Stimulated activated CD8-positive, alpha-beta memory T cell treated with anti-CD3 and anti-CD28 coated beads, Interleukin-7, amount 100 ng/mL, for 4 hours (primary cell): ENCODE measurements around the gene COL26A1.
"Not testable (repeated sequence)": the region's sequence is repeated elsewhere in the genome, so short reads cannot be mapped to it uniquely, and the experiment has no call there.

ENCODE experiments used
- DNase-seq, 2 donors: peaks; one replicate each; pipeline ENCODE4 v3.0.0-alpha.2; 2020; ENCODE audit warnings: low read depth in 2 of 2

Gene COL26A1

GRCh38 chr7:101442426-101443070 lies 79.9 kb downstream of the COL26A1 start:
- no peak for DNase-seq

DNA sequence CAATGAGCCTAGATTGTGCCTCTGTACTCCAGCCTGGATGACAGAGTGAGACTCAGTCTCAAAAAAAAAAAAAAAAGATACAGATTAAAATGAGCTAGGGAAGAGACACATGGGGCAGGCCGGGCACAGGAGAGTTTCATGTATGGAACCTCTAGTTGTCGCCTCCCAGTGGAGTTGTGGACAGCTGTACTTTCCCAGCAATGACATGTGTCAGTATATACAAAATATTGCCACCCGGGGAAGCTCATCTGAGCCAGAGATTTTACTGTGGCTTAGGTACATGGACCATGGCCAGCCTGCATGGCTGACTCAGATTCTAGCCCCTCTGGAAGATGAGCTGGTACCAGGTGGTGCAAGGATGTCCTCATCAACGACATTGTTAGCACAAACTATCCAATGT lies 87.4 kb downstream of the COL26A1 start:
- no peak for DNase-seq

GRCh38 chr7:101453617-101454016 lies 90.9 kb downstream of the COL26A1 start:
- DNase-seq = no peak

- no peak for DNase-seq
These were observed 94.5 kb downstream of the COL26A1 start for GRCh38 chr7:101457001-101457750.

GRCh38 chr7:101465131-101465530 lies 102.5 kb downstream of the COL26A1 start:
- DNase-seq = no peak

DNA sequence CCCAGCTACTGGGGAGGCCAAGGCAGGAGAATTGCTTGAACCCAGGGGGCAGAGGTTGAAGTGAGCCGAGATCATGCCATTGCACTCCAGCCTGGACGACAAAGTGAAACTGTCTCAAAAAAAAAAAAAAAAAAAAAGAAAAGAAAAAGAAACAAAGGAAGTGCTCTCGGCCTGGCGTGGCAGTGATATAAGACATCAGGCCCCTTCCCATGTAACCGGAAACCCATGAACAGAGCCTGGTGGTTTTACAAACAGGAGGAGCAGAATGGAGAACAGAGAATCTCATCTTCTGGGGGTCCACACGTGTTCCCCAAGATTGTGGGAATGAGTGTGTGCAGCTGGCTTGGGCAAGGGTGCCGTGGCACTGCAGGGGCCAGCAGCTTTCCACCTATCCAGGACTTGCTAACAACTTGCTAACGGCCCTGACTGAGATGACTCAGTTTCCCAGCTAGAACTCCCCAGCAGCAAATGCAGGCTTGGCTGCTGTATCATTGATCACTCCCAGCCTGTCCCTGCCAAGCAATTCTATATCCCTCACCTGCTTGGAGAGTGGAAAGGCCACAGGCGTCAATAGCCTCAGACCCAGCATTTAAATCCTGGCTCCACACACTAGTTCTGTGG lies 103.0 kb downstream of the COL26A1 start:
- no peak for DNase-seq

- DNase-seq = no peak
These were observed 104.2 kb downstream of the COL26A1 start for GRCh38 chr7:101466871-101467270.

DNA sequence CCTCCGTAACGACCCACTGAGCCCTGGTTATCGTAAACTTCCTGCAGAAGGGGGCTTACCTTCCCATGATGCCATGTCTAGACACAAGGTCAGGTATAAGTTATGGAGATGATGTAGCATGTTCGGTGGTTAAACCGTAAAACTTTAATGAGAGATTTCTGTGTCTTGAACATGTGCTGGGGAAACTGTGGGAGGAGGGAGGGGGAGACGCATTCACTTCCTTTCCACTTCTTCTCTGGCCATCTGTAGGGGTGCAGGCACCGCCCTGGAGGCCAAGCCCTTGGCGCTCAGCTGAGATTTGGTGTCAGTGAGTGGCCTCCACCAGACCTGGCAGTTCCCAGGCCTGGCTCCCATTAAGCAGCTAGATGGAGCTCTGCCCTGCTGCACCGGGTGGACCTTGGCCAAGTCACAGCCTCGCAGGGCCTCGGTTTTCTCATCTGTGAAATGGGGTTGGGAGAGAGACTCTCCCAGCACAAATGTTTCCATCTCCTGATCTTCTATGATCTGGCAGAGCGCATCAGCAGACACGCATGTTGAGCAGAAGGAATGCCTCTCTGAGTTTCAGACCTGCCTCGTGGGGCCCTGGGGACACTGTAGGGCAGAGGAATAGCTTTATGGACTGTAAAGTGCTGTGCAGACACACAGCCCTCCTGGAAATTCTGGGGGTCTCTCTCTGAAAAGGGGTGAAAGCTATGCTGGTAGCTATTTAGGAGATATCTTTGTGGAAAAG lies 106.0 kb downstream of the COL26A1 start:
- no peak for DNase-seq

DNA sequence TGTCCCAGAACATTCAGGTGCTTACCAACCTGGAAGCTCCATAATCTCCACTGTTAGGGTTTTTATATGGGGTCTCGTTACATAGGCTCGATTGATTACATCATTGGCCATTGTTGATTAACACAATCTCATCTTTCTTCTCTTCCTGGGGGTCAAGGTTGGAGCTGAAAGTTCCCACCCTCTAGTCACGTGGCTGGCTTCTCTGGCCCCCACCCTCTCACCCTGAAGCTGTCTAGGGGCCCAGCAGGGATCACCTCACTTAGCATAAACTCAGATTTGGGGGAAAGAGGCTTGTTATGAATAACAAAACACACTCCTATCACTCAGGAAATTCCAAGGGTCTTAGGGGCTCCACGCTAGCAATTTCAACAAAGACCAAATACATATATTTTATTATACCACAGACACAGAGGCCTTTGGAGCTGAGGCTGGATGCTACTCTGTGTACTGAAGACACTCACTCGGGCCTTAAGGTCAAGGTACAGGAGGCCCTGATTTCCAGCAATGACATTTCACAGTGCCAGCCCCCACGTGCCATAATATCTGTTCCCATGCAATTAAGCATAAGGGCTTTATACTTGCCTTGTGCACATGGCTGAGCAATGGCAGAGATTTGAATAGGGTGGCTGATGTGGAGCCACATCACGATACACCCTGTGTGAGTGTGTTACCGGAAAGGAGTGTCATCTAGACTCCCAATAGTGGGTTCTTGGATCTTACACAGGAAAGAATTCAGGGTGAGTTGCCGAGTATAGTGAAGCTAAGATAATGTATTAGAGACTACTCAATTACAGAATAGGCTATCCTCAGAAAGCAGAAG lies 108.2 kb downstream of the COL26A1 start:
- no peak for DNase-seq

GRCh38 chr7:101474178-101474577 lies 111.5 kb downstream of the COL26A1 start:
- DNase-seq = no peak

DNA sequence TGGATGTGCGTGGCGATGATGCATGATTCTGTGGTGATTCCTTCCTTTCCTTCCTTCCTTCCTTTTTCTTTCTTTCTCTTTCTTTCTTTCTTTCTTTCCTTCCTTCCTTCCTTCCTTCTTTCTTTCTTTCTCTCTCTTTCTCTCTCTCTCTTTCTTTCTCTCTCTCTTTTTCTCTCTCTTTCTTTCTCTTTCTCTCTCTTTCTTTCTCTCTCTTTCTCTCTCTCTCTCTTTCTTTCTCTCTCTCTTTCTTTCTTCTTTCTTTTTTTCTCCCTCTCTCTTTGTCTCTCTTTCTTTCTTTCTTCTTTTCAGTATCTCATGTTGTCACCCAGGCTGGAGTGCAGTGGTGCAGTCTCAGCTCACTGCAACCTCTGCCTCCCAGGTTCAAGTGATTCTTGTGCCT lies 113.0 kb downstream of the COL26A1 start:
- DNase-seq = not testable (repeated sequence)

DNA sequence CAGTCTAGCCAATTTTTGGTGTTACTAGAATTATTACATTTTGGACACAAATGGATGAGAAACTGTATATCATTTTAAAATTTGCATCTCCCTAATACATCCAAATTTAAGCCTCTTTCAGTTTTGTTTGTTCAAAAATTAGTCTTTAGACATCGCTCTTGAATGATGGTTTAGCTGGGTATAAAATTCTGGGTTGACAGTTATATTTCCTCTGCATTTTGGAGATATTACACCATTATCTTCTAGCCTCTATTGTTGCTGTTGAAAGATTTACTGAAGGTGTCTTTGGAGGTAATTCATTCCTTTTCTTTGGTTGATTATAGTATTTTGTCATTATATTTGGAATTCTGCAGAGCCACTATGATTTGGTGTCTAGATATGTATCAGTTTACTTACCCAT lies 116.5 kb downstream of the COL26A1 start:
- no peak for DNase-seq

DNA sequence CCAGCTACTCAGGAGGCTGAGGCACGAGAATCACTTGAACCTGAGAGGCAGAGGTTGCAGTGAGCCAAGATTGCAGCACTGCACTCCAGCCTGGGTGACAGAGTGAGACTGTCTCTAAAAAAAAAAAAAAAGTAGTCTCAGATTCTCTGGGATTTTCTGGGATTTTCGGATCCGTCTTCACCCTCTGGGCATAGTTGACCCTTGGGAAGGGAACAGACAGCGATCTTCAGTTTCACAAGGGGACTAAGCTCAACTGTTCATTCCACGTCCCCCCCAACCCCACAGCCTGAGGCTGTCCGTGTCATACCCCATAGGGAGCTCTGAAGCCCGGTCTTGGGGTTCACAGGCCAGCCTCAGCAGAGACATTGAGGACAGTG lies 123.4 kb downstream of the COL26A1 start:
- DNase-seq = not testable (repeated sequence)

DNA sequence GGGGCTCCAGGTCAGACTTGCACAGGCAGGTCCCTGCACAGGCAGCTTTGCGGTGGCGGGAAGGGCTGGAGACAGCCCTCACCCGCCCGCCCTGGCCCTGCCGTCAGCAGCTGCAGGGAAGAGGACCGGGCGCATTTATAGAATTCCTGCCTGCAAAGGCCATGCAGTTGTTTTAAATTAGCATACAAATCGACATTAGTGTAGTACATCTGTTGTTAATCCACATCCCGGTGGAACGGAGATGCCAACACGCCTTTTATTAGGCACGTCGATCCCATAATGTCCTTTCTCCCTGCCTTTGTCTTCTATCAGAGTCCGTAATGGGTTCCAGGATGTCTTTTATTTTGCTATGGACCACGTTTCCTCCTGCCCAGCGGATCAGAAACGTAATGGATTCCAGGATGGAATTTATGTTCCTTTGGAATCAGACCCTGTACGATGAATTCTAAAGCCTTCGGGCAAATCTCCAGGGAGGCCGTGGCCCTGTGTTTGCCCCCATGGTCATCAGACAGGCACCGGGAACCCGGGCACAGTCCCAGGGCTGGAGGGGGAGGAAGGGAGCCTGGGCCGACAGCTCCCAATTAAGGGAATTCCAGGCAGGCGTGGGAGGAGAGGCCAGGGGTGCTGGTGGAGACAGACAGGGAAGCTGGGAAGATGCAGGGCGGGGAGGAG lies 123.9 kb downstream of the COL26A1 start:
- DNase-seq = no peak

GRCh38 chr7:101487105-101487458 lies 124.4 kb downstream of the COL26A1 start:
- no peak for DNase-seq

GRCh38 chr7:101487753-101488152 lies 125.1 kb downstream of the COL26A1 start:
- DNase-seq = no peak

DNA sequence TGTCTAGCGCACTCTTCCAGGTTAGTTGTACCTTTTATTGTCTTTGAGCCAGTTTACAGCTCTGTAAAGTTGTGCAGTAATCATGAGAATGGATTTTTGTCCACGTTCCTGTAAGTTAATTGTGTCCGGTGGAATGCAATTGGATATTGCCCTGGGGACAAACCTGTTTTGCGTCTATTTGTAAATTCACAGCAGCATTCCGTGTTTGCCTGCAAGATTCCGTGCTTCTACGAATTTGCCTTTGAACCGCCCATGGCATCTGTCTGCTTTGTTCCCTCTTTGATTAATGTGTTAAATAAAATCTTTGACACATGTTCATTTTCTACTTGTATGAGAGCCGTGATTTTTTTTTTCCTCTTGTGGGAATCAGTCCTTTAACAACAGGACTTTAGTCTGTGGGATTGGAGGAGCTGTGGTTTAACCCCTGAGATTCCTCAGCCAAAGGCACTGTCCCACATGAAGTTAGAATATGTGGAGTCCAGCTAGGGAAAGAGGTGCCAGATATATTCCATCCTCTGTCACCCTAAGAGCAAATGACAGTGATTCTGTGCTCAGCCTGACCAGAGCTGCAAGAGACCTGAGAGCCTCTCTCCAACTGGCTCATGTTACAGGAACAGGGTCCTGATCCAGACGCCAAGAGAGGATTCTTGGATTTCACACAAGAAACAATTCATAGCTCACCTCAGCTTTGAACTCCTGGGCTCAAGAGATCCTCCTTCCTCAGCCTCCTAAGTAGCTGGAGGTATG lies 126.3 kb downstream of the COL26A1 start:
- DNase-seq = no peak

GRCh38 chr7:101490439-101490838 lies 127.8 kb downstream of the COL26A1 start:
- DNase-seq = not testable (repeated sequence)

- not testable (repeated sequence) for DNase-seq
These were observed 128.8 kb downstream of the COL26A1 start for GRCh38 chr7:101491442-101491841.

DNA sequence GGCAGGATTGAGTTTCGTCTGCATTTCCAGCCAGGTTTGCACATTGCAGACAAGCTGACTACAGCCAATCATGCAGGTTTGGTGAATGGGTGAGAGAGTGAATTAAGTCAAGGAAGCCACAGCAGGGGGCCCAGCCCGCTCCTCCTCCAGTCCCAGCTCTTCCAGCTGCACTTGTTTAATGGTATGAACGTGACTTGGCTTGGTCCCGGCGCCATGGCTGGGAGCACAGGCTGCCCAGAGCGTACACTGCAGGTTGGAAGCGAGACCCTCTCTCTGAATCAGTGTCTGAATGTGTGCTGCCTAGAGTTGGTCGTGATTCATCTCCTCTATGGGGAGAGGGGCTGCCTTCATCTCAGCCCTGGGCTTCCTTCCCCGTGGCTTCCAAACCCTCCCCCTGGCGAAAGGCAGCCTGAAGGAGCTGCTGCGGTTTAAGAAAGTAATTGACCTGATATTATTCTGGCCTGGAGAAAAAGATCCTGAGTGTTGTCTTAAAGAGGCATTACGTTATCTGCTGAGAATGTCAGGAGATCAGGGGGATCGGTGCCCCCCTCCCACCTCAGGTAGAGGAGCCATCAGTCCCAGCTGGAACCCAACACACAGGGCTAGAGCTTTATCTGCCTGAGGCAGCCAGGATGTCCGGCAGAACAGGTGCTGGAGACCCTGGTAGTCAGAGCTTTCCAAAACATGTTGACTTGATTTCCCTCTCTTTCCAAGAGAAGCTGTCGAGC lies 132.1 kb downstream of the COL26A1 start:
- no peak for DNase-seq
